ENCODE measurements around the gene PPP6R3. TPM values are rescaled to one million over a fixed set of nuclear protein-coding genes. Genes with fewer than 3 reads are reported as not detected.

PPP6R3 gene
- total RNA-seq, 2 donors from 2014 or later = 134 to 136 TPM

- Mint-ChIP-seq H3K36me3 (ENCODE audit: low read depth) (no peaks in the 10 kb centered on the region), H3K27ac (no peak overlapping the region), H3K4me3 (no peak overlapping the region), H3K4me1 (no peaks in the 10 kb centered on the region), H3K27me3 (peaks cover under 1% of the 10 kb centered on the region)
- DNase-seq (no peak), ATAC-seq (no peak)
- H3K9me3 ChIP-seq (ENCODE audit: control insufficient read depth, low read length, poor library complexity, severe bottlenecking) = no peaks in the 10 kb centered on the region
Observed at GRCh38 chr11:68646832-68647231, 186.3 kb downstream of the PPP6R3 start.

GRCh38 chr11:68649851-68650555 is 189.5 kb downstream of the PPP6R3 start:
- ATAC-seq (no peak), DNase-seq (no peak)
- H3K9me3 ChIP-seq (ENCODE audit: control insufficient read depth, low read length, poor library complexity, severe bottlenecking) = no peaks in the 10 kb centered on the region
- no peaks in the 10 kb centered on the region for H3K36me3 Mint-ChIP-seq (ENCODE audit: low read depth)
- peaks cover 12% of the 10 kb centered on the region for H3K27me3 Mint-ChIP-seq
- H3K4me1 Mint-ChIP-seq = no peaks in the 10 kb centered on the region
- H3K4me3 Mint-ChIP-seq = no peak overlapping the region
- no peak overlapping the region for H3K27ac Mint-ChIP-seq

- Mint-ChIP-seq H3K4me1 (no peaks in the 10 kb centered on the region), H3K4me3 (no peak overlapping the region), H3K27me3 (peaks cover 20% of the 10 kb centered on the region), H3K27ac (no peak overlapping the region), H3K36me3 (ENCODE audit: low read depth) (no peaks in the 10 kb centered on the region)
- DNase-seq (no peak), ATAC-seq (no peak)
- no peaks in the 10 kb centered on the region for H3K9me3 ChIP-seq (ENCODE audit: control insufficient read depth, low read length, poor library complexity, severe bottlenecking)
Observed at GRCh38 chr11:68650801-68651200, 190.2 kb downstream of the PPP6R3 start.

GRCh38 chr11:68651208-68651984 is 190.8 kb downstream of the PPP6R3 start:
- Mint-ChIP-seq H3K4me3 (no peak overlapping the region), H3K36me3 (ENCODE audit: low read depth) (no peaks in the 10 kb centered on the region), H3K27me3 (peaks cover 26% of the 10 kb centered on the region), H3K27ac (no peak overlapping the region), H3K4me1 (no peaks in the 10 kb centered on the region)
- ATAC-seq (no peak), DNase-seq (no peak)
- H3K9me3 ChIP-seq (ENCODE audit: control insufficient read depth, low read length, poor library complexity, severe bottlenecking) = no peaks in the 10 kb centered on the region

- no peaks in the 10 kb centered on the region for H3K9me3 ChIP-seq (ENCODE audit: control insufficient read depth, low read length, poor library complexity, severe bottlenecking)
- ATAC-seq (no peak), DNase-seq (no peak)
- H3K36me3 Mint-ChIP-seq (ENCODE audit: low read depth) = no peaks in the 10 kb centered on the region
- peaks cover 34% of the 10 kb centered on the region for H3K27me3 Mint-ChIP-seq
- H3K4me3 Mint-ChIP-seq = no peak overlapping the region
- no peak overlapping the region for H3K27ac Mint-ChIP-seq
- H3K4me1 Mint-ChIP-seq = no peaks in the 10 kb centered on the region
Observed at GRCh38 chr11:68651985-68652682, 191.6 kb downstream of the PPP6R3 start.

GRCh38 chr11:68652683-68653156 is 192.2 kb downstream of the PPP6R3 start:
- ATAC-seq (no peak), DNase-seq (no peak)
- no peak overlapping the region for H3K4me3 Mint-ChIP-seq
- H3K9me3 ChIP-seq (ENCODE audit: control insufficient read depth, low read length, poor library complexity, severe bottlenecking) = no peaks in the 10 kb centered on the region
- H3K4me1 Mint-ChIP-seq = no peaks in the 10 kb centered on the region
- H3K27me3 Mint-ChIP-seq = peaks cover 39% of the 10 kb centered on the region
- H3K36me3 Mint-ChIP-seq (ENCODE audit: low read depth) = no peaks in the 10 kb centered on the region
- no peak overlapping the region for H3K27ac Mint-ChIP-seq

GRCh38 chr11:68653486-68654430 is 193.2 kb downstream of the PPP6R3 start:
- no peak for ATAC-seq
- H3K36me3 Mint-ChIP-seq (ENCODE audit: low read depth) = no peaks in the 10 kb centered on the region
- no peaks in the 10 kb centered on the region for H3K9me3 ChIP-seq (ENCODE audit: control insufficient read depth, low read length, poor library complexity, severe bottlenecking)
- H3K4me3 Mint-ChIP-seq = no peak overlapping the region
- H3K27me3 Mint-ChIP-seq = peaks cover 47% of the 10 kb centered on the region
- DNase-seq = no peak
- no peaks in the 10 kb centered on the region for H3K4me1 Mint-ChIP-seq
- H3K27ac Mint-ChIP-seq = no peak overlapping the region

- no peak overlapping the region for H3K4me3 Mint-ChIP-seq
- no peaks in the 10 kb centered on the region for H3K9me3 ChIP-seq (ENCODE audit: control insufficient read depth, low read length, poor library complexity, severe bottlenecking)
- H3K27ac Mint-ChIP-seq = no peak overlapping the region
- H3K36me3 Mint-ChIP-seq (ENCODE audit: low read depth) = no peaks in the 10 kb centered on the region
- DNase-seq (no peak), ATAC-seq (no peak)
- H3K27me3 Mint-ChIP-seq = peaks cover 55% of the 10 kb centered on the region
- H3K4me1 Mint-ChIP-seq = no peaks in the 10 kb centered on the region
Observed at GRCh38 chr11:68654978-68655377, 194.4 kb downstream of the PPP6R3 start.

GRCh38 chr11:68655406-68655805 is 194.9 kb downstream of the PPP6R3 start:
- Mint-ChIP-seq H3K27ac (no peak overlapping the region), H3K4me3 (no peak overlapping the region), H3K27me3 (peaks cover 58% of the 10 kb centered on the region)

GRCh38 chr11:68655806-68656205 is 195.3 kb downstream of the PPP6R3 start:
- no peaks in the 10 kb centered on the region for H3K36me3 Mint-ChIP-seq (ENCODE audit: low read depth)
- H3K9me3 ChIP-seq (ENCODE audit: control insufficient read depth, low read length, poor library complexity, severe bottlenecking) = no peaks in the 10 kb centered on the region
- peaks cover 62% of the 10 kb centered on the region for H3K27me3 Mint-ChIP-seq
- DNase-seq (no peak), ATAC-seq (no peak)
- H3K4me3 Mint-ChIP-seq = no peak overlapping the region
- H3K27ac Mint-ChIP-seq = no peak overlapping the region
- no peaks in the 10 kb centered on the region for H3K4me1 Mint-ChIP-seq

More at GRCh38 chr11:68655406-68655805, 194.9 kb downstream of the PPP6R3 start:
- Mint-ChIP-seq H3K4me1 (no peaks in the 10 kb centered on the region), H3K36me3 (ENCODE audit: low read depth) (no peaks in the 10 kb centered on the region)
- ATAC-seq (no peak), DNase-seq (no peak)
- no peaks in the 10 kb centered on the region for H3K9me3 ChIP-seq (ENCODE audit: control insufficient read depth, low read length, poor library complexity, severe bottlenecking)

- Mint-ChIP-seq H3K4me1 (no peaks in the 10 kb centered on the region), H3K27ac (no peak overlapping the region), H3K27me3 (peaks cover 72% of the 10 kb centered on the region), H3K4me3 (no peak overlapping the region), H3K36me3 (ENCODE audit: low read depth) (peaks cover under 1% of the 10 kb centered on the region)
- no peak for ATAC-seq
- H3K9me3 ChIP-seq (ENCODE audit: control insufficient read depth, low read length, poor library complexity, severe bottlenecking) = no peaks in the 10 kb centered on the region
- no peak for DNase-seq
Observed at GRCh38 chr11:68657021-68657780, 196.6 kb downstream of the PPP6R3 start.

GRCh38 chr11:68658097-68658496 is 197.5 kb downstream of the PPP6R3 start:
- ATAC-seq = no peak
- DNase-seq = no peak
- H3K36me3 Mint-ChIP-seq (ENCODE audit: low read depth) = peaks cover 3% of the 10 kb centered on the region
- H3K4me1 Mint-ChIP-seq = no peaks in the 10 kb centered on the region
- no peak overlapping the region for H3K4me3 Mint-ChIP-seq
- H3K27ac Mint-ChIP-seq = no peak overlapping the region
- no peaks in the 10 kb centered on the region for H3K9me3 ChIP-seq (ENCODE audit: control insufficient read depth, low read length, poor library complexity, severe bottlenecking)
- H3K27me3 Mint-ChIP-seq = peaks cover 72% of the 10 kb centered on the region
